Fibroblast of villous mesenchyme (primary cell): ENCODE results near the gene CALHM1. TPM values are rescaled to one million over a fixed set of nuclear protein-coding genes. Genes with fewer than 3 reads are reported as not detected.

ENCODE experiments used
- DNase-seq: peaks from one replicate; pipeline ENCODE4 v3.0.0-alpha.2; 2010; ENCODE audit warnings: low read depth
- H3K4me3 ChIP-seq: 2 replicates; pipeline ENCODE4 v1.5.1; 2011; ENCODE audit warnings: low read depth, mild to moderate bottlenecking, low read length
- CTCF ChIP-seq: IDR thresholded peaks from 2 replicates; pipeline ENCODE4 v1.5.1; 2012; ENCODE audit warnings: low read depth, mild to moderate bottlenecking, low read length; ENCODE audit not compliant: insufficient read depth
- total RNA-seq: library from RNA; depleted of rRNA; stranded (reverse); fragments of >200 nt; gene quantifications from 2 replicates; pipeline ENCODE4 v1.2.3, GENCODE V29; 2012

The CALHM1 gene
- total RNA-seq, 1 donor: not detected

GRCh38 chr10:103450201-103450695 is 8.5 kb downstream of the CALHM1 start:
- no peak for DNase-seq
- H3K4me3 ChIP-seq: no peak overlapping the region
- TF ChIP-seq CTCF: no peak

- no peak overlapping the region for H3K4me3 ChIP-seq
- DNase-seq: no peak
- peak; percentile 2 for TF ChIP-seq CTCF
Observed at GRCh38 chr10:103449208-103450144, 9.2 kb downstream of the CALHM1 start.

GRCh38 chr10:103448746-103449145 is 10.0 kb downstream of the CALHM1 start:
- peak; percentile 77 for DNase-seq
- no peak overlapping the region for H3K4me3 ChIP-seq
- no peak for TF ChIP-seq CTCF

- TF ChIP-seq CTCF: no peak
- no peak overlapping the region for H3K4me3 ChIP-seq
- DNase-seq: no peak
Observed at GRCh38 chr10:103447187-103447586, 11.5 kb downstream of the CALHM1 start.

DNA sequence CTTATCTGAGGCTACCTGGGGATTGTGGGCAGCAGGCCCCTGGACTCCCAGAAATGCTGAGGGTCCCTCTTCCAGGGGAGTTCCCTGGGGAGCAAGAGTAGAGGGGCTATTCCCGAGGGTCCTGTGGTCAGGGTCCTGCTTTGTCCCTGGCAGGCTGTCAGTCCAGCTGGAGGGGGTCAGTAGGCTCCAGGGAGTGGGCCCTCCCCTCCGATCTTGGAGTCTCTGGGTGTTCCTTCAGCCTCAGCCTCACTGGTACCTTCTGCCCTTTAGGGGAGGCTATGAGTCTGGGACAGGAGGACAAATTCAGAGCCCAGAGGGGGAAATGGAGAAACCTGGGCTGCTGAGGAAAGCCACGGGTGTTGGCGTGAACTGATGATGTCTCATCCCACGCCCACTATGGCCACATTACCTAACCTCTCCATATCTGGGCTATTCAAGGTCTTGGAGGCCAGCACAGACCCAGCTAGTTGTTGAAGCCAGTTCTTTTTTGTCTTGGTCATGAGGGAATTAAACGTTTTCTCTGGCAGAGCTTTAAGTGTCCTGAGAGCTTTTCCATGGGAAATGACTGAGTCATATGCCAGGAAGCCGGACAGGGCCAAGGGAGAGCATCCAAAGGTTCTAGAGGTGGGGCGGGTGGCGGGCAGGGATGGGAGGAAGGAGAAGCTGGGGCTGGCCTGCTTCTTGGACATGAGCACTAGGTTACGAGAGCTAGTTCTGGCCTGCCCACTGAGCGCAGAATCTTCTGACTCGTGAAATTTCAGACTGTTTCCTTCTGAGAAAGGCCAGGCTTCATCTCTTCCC is 12.7 kb downstream of the CALHM1 start:
- TF ChIP-seq CTCF: no peak
- peak; percentile 75 for DNase-seq
- H3K4me3 ChIP-seq: no peak overlapping the region

DNA sequence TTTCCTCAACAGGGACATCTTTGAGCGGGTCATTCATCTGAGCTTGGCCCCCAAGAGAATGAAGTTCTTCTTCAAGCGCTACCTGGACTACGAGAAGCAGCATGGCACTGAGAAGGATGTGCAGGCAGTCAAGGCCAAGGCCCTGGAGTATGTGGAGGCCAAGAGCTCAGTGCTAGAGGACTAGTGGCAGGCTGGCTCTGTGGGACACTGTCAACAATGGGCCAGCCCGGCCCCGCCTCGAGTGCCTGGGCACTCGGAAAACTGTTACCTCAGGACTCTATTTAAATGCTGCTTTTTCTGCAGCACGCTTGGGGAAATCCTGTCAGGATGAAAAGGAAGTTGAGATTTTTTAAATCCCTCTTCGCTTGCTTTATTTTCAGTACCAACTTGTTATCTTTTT is 13.3 kb downstream of the CALHM1 start:
- H3K4me3 ChIP-seq: no peak overlapping the region
- DNase-seq: no peak
- TF ChIP-seq CTCF: no peak
